GM18867 (cell line): ENCODE measurements around the gene ACOXL.

Experiments
- ATAC-seq: cut with Tn5 transposase; IDR thresholded peaks from one replicate; pipeline ENCODE4 v1.9.1; 2021; ENCODE audit warnings: mild to moderate bottlenecking, moderate library complexity; ENCODE audit not compliant: unreplicated experiment

Gene ACOXL

GRCh38 chr2:110819711-110820110, 87.3 kb downstream of the ACOXL start:
- ATAC-seq, result peak; percentile 17

DNA sequence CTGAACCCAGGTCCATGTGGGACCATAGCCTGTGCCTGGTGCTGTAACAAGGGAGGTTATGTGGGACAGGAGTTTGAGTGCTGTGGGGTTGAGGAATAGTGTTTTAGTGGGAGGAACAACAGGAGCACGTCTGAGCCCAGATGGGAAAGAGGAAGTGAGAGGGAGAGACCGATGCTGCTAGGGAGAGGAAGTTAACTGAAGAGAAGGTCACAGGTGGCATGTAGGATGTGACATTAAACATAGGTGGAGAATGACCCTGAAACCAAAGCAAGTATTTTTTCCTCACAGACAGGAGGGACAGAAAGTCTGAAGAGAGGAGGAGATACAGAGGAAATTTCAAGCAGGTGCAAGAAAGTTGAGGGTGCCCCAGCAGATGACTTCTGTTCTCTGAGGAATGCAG, 87.8 kb downstream of the ACOXL start:
- peak; percentile 68 for ATAC-seq

GRCh38 chr2:110823165-110823564, 90.8 kb downstream of the ACOXL start:
- no peak for ATAC-seq

DNA sequence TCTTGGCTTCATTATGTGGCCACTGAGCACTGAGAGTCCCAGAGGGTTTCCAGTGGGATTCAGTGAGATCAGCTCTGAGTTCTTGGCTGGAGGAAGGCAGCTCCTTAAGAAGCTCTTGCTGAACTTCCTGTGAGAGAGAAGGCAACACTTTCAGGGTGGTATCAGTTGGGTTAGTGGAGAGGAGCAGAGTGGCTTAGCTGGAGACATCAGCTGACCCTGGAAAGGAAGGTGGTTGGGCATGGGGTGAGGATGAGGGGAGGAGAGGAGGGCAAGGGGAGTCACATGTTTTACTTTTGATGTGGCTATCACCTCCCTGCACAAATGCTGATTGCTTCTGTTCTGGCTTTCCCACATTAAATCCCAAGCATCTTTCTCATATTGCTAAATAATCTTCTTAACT, 95.1 kb downstream of the ACOXL start:
- ATAC-seq, result no peak

DNA sequence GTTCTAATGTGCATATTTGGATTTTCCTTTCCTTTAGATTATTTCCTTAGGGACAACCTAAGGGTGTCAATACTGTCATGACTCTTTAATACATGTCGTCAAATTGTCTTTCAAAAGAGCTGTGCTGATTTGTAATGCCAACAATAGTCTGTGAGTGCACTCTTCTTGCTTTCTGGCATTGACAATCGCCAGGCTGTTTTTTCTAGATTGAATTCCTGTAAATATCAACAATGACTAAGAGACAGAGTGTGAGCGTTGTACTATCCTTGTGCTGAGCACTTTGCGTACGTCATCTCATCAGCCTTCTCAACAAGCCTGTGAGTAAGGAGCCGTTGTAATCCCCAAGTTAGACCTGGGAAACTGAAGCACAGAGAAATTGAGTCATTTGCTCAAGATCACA, 96.0 kb downstream of the ACOXL start:
- ATAC-seq, result no peak

GRCh38 chr2:110829413-110830146, 97.2 kb downstream of the ACOXL start:
- ATAC-seq, result no peak

DNA sequence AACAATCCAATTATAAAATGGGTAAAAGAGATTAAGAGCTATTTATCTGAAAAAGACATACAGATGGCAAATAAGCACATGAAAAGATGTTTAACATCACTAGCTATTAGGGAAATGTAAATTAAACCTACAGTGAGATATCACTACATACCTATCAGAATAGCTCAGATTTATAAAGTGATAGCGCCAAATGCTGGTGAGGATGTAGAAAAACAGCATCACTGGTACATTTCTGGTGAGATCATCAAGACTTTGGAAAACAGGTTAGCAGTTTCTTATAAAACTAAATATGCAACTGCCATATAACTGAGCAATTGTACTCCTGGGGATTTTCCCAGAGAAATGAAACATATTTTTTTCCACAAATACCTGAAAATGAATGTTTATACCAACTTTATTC, 100.4 kb downstream of the ACOXL start:
- no peak for ATAC-seq

GRCh38 chr2:110834134-110834827, 101.9 kb downstream of the ACOXL start:
- no peak for ATAC-seq

DNA sequence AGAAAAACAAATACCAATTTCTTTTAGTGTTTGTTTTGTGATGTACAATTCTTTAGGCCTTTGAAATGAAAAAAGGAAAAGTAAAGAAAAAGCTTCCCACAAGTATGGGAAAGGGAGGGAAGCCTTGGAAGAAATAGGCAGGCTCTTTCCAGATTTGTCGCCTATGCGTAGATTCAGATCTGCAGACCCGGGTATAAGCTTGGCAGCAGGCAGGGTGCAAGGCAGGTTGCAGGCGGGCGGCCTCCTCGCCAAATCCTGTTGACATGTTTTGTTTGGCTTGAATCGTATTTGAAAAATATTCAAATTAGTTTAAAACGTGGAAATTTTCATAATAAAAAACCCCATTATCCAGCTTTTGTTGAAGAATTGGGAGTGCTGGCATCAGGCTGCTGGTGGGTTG, 104.3 kb downstream of the ACOXL start:
- no peak for ATAC-seq

DNA sequence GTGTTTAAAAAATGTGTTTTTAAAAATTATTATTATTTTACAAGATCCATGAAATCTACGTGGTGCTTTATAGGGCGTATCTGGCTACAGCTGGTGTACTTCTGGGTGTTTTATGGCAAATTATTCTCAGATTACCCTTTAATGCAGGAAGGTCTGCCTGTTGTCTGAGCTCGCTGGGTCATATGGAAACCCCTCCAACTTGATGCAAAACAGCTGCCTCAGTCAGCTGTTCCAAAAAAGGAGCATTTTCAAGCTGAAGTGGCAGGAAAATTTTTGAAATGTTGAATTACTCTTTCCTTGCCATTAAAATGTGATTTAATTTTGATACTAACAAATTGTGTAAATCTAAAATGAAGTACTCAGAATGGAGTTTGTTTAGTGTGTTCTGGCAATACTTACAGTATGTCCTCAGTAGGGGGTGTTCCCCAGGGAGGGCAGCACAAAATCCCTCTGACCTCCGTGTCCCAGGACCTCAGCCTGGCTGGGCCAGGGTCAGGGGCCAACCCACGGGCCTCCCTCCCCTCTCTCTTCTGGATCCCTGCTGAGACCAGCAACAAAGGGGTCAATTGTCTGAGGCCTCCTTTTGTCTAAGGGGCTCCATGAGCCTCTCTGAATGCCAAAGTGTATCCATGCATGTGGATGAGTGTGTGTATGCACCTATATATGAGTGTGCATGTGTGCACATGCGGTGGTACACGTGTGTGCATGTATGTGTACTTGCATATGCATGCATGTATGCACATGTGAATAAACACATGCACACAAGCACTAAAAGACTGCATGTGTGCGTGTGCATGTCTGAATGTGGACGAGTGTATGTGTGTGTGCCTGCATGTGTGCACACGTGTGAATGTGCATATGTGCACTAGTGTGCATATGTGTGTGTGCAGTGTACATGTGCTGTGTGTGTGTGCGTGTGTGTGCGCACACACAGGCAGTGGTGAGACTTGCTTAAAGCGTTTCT, 105.4 kb downstream of the ACOXL start:
- no peak for ATAC-seq

DNA sequence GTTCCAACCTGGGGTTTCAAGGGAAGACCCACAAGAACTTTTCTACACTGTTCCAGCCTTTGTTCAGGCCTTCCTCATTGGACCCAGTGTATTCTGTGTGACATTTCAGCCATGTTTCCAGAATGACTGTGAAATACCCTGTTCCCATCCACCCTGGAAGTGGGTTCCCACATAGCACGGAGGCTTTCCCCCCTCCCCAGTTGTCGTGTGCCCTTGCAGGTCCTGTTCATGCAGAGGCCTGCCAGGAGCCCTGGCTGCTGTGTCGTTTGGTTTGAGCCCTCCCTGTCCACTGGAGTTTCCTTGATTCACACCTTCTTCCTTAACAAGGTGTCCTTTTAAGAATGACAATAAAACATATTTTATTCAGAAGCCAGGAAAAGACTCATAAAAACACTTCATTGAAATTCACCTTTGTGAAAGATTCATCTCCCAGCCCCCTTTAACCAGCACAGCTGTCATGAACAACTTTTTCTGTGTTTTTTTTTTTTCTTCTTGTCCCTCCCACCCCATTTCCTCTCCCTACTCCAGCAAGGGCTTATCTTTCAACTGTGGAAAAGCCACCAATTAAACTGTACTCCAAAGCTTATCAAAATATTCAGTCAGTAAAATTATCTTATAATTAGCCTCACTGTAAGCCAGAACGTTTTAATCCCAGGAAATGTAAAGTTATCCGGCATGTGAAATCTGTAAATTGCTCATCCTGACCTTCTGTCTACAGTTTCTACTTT, 106.4 kb downstream of the ACOXL start:
- no peak for ATAC-seq

DNA sequence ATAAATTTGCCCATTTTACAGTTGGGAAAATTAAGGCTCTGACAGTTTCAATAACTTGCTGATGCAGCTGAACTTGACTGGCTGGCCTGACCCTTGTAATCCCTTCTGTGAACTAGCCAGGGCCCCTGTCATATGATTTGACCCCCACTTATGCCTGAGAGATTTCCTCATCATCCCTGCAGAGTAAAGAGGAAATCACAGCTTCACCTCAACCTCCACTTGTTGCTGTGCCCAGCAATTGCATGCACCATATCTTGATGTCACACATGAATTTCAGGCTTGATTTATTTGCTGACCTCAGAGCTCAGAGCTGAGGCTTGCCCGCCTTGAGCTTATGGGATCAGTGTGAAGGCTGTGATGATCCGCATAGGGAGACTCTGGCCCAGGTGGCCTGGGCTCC, 108.1 kb downstream of the ACOXL start:
- no peak for ATAC-seq

GRCh38 chr2:110842048-110842447, 109.7 kb downstream of the ACOXL start:
- no peak for ATAC-seq

- ATAC-seq, result no peak
Observed at GRCh38 chr2:110843496-110843895, 111.1 kb downstream of the ACOXL start.

DNA sequence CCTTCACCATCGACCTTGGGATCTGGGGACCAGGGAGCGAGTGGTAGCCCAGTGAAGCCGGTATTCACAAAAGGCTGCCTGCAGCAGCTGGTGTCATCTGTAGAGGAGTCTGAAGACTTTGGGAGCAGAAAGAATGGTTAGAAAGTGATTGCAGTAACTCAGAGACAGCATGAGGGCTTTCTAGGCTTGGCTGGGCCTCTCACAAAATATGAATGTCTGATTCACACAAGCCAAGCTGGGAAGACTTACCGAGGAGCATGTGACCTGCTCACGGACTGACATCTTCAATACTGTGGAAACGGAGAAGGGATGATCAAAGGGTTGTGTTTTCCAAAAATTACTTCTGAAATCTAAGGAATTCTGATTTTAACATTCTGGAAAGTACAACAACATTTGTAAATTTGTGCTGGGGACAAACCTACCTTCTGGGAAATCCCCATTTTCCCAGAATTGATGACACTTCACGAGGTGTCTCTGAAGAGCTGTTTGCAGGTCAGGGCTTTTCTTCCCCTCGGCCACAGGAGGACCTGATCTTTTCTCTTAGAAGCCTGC, 111.7 kb downstream of the ACOXL start:
- no peak for ATAC-seq

- no peak for ATAC-seq
Observed at GRCh38 chr2:110847651-110848050, 115.3 kb downstream of the ACOXL start.

- ATAC-seq, result no peak
Observed at GRCh38 chr2:110848071-110848470, 115.7 kb downstream of the ACOXL start.

DNA sequence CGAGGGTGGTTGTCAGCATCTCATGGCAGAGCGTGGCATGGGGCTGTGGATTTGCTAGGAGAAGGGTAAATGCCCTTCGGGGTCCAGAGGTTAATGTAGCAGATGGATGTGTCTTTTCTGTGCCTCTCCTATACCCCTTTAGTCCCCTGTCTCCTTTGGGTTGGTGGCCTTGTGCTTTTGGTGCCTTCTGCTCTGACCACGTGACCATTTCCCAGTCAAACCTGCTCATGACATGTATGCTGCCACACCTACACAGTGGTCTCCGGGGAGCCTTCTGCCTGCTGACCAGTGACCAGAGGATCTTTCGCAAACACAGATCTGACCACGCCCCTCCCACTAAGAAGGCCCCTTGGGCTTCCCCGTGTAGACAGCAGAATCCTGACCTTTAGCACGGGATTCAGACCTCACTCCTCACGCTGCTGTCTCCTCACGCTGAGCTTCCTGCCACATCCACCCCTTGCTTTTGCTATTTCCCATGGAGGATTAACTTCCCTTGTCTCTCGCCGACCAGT, 116.2 kb downstream of the ACOXL start:
- ATAC-seq, result no peak

DNA sequence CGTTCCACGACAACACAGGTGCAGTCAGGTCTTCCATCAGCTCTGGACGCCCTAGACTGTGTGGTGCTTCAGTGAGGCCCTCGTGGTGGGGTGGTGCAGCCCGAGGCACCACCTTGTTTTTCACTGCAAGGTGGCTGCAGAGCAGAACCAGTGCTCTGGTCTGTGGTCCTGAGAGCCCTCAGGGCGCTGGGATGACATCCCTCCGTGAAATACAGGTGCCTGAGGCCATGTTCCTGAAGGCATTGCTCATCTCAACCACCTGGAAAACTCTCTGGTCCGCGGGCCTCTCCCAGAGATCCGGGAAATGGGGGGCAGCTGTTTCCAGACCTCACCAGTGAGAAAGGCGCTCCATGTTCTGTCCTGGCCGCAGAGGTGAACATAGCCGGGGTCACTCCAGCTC, 119.2 kb downstream of the ACOXL start:
- no peak for ATAC-seq

- no peak for ATAC-seq
Observed at GRCh38 chr2:110852051-110852450, 119.7 kb downstream of the ACOXL start.
